Motor neuron (in vitro differentiated cells): ENCODE data around the gene CSF3R. TPM values are rescaled to one million over a fixed set of nuclear protein-coding genes. Genes with fewer than 3 reads are reported as not detected.

Source experiments
- ATAC-seq, 8 experiments: fragments of 200-7000 bp; cut with Tn5 transposase; replicated peaks in 6 of 8; 2 replicates each; pipeline ENCODE4 v1.8.0; 2021; ENCODE audit warnings: mild to moderate bottlenecking in 8 of 8, moderate library complexity in 8 of 8
- H3K27ac ChIP-seq, 2 donors: fragments of 250-450 bp; sonication (Bioruptor Pico); 2 replicates each; pipeline ENCODE4 v1.9.0; 2021; ENCODE audit warnings: antibody characterized with exemption in 2 of 2, mild to moderate bottlenecking in 2 of 2, moderate library complexity in 1 of 2
- H3K4me1 ChIP-seq, 2 donors: fragments of 250-450 bp; sonication (Bioruptor Pico); replicated peaks in 1 of 2; 2 replicates each; pipeline ENCODE4 v1.6.1; 2021; ENCODE audit warnings: antibody characterized with exemption in 2 of 2, mild to moderate bottlenecking in 2 of 2, moderate library complexity in 1 of 2
- H3K4me3 ChIP-seq, 5 donors: fragments of 250-450 bp; sonication (Bioruptor Pico); 2 replicates each; pipeline ENCODE4 v1.9.0; 2021; ENCODE audit warnings: antibody characterized with exemption in 5 of 5, mild to moderate bottlenecking in 5 of 5, moderate library complexity in 4 of 5
- WGBS, 10 experiments: fragments of 450-650 bp; shearing (Covaris generic); methylation state at CpG; one replicate each; pipeline ENCODE4 v1.0.0; 2022; 5-methylcytosine and 5-hydroxymethylcytosine counted together
- in situ Hi-C, 9 experiments: fragments of 400-800 bp; cut with MboI; loops; one replicate each; pipeline ENCODE4 v1.15.0; 2021; ENCODE audit warnings: low sequenced_read_pairs in 9 of 9, low pct_unique_long_range_greater_than_20kb in 2 of 9; ENCODE audit not compliant: unreplicated experiment in 9 of 9
- total RNA-seq, 8 experiments: library from RNA; unstranded; fragments of 300-600 nt; gene quantifications; 2 replicates each; pipeline versions ENCODE4 v1.2.3 to v1.2.4, GENCODE V29; 2022

Gene CSF3R
- 1 to 10 TPM in 4 of 8 experiments, under 1 TPM in 3, not detected in 1; 0.05 to 6.9 (median 1.7) TPM for total RNA-seq

- ATAC-seq: peak in 6 of 8 experiments; percentile 8 to 30 (median 16)
These were observed at the start of gene CSF3R for GRCh38 chr1:36482724-36483388. Gene CSF3R (minus strand): TSS chr1:36482913. CDS start chr1:36479496, 3,417 bp downstream.

GRCh38 chr1:36531833-36532232 lies 49.1 kb upstream of the CSF3R start:
- H3K4me3 ChIP-seq: no peak overlapping the region
- in situ Hi-C loops: no loop called here
- no peak for ATAC-seq
- WGBS, 10 experiments: 0 to 100% (median 22%) methylated on average over 1 to 3 of the region's 3 CpGs; no CpG with 5 or more reads in 1 of the 10 experiments
- H3K4me1 ChIP-seq: peaks cover 8 to 12% of the 10 kb centered on the region in 2 donors
- no peak overlapping the region for H3K27ac ChIP-seq

More at GRCh38 chr1:36482724-36483388, at the start of gene CSF3R:
- WGBS, 10 experiments: 60 to 100% (median 78%) methylated on average over 1 to 9 of the region's 13 CpGs; no CpG with 5 or more reads in 5 of the 10 experiments
- no peak within 1 kb of the TSS for H3K27ac ChIP-seq
- no peak within 1 kb of the TSS for H3K4me3 ChIP-seq
- peaks cover 6 to 23% of the 10 kb centered on the region in 2 donors for H3K4me1 ChIP-seq
- in situ Hi-C loops: no loop called here

GRCh38 chr1:36530791-36531190 lies 48.1 kb upstream of the CSF3R start:
- H3K4me1 ChIP-seq: peaks cover 8 to 12% of the 10 kb centered on the region in 2 donors
- peak in 1 of 8 experiments; percentile 11 for ATAC-seq
- 77 to 100% (median 91%) methylated on average over 1 to 4 of the region's 6 CpGs; no CpG with 5 or more reads in 6 of the 10 experiments for WGBS, 10 experiments
- no peak overlapping the region for H3K4me3 ChIP-seq
- in situ Hi-C loops: no loop called here
- H3K27ac ChIP-seq: no peak overlapping the region

- in situ Hi-C loops: no loop called here
- Histone ChIP-seq H3K4me3 (no peak overlapping the region), H3K4me1 (peaks cover 8 to 12% of the 10 kb centered on the region in 2 donors), H3K27ac (no peak overlapping the region)
- WGBS, 10 experiments: 69 to 86% methylated on average over 1 to 7 of the region's 7 CpGs; no CpG with 5 or more reads in 8 of the 10 experiments
- ATAC-seq: peak in 2 of 8 experiments; percentile 28 to 32
These were observed 47.5 kb upstream of the CSF3R start for GRCh38 chr1:36530261-36530660.

GRCh38 chr1:36529769-36530260 lies 47.1 kb upstream of the CSF3R start:
- 33 to 60% (median 49%) methylated on average over 1 to 3 of the region's 3 CpGs; no CpG with 5 or more reads in 6 of the 10 experiments for WGBS, 10 experiments
- Histone ChIP-seq H3K4me3 (no peak overlapping the region), H3K4me1 (peaks cover 8 to 12% of the 10 kb centered on the region in 2 donors), H3K27ac (no peak overlapping the region)
- in situ Hi-C loops: no loop called here
- ATAC-seq: peak in 2 of 8 experiments; percentile 15 to 26

GRCh38 chr1:36528361-36529349 lies 45.9 kb upstream of the CSF3R start:
- ATAC-seq: peak in 3 of 8 experiments; percentile 32 to 37 (median 34)
- H3K27ac ChIP-seq: no peak overlapping the region
- WGBS, 10 experiments: 0 to 100% (median 59%) methylated on average over 1 to 6 of the region's 7 CpGs; no CpG with 5 or more reads in 1 of the 10 experiments
- H3K4me3 ChIP-seq: no peak overlapping the region
- in situ Hi-C loops: no loop called here
- H3K4me1 ChIP-seq: peaks cover 14 to 22% of the 10 kb centered on the region in 2 donors

GRCh38 chr1:36525166-36525565 lies 42.5 kb upstream of the CSF3R start:
- H3K4me3 ChIP-seq: no peak overlapping the region
- no peak overlapping the region for H3K27ac ChIP-seq
- no peak for ATAC-seq
- in situ Hi-C loops: no loop called here
- H3K4me1 ChIP-seq: peaks cover 25 to 34% of the 10 kb centered on the region in 2 donors
- 60 to 100% (median 98%) methylated on average over 1 to 8 of the region's 10 CpGs; no CpG with 5 or more reads in 3 of the 10 experiments for WGBS, 10 experiments

GRCh38 chr1:36524359-36525062 lies 41.8 kb upstream of the CSF3R start:
- in situ Hi-C loops: loop anchor here in 1 of 9 experiments (25.0 kb wide), 1 partner anchor 1163 kb away; the partner anchor contains the start of gene CDCA8
- peaks cover 25 to 38% of the 10 kb centered on the region in 2 donors for H3K4me1 ChIP-seq
- no peak overlapping the region for H3K4me3 ChIP-seq
- 20 to 100% (median 85%) methylated on average over 1 to 13 of the region's 16 CpGs; no CpG with 5 or more reads in 1 of the 10 experiments for WGBS, 10 experiments
- no peak overlapping the region for H3K27ac ChIP-seq
- no peak for ATAC-seq

GRCh38 chr1:36523850-36524249 lies 41.1 kb upstream of the CSF3R start:
- 30 to 71% (median 49%) methylated on average over 2 to 15 of the region's 16 CpGs; no CpG with 5 or more reads in 2 of the 10 experiments for WGBS, 10 experiments
- peak in 3 of 8 experiments; percentile 11 to 42 (median 21) for ATAC-seq
- in situ Hi-C loops: loop anchor here in 1 of 9 experiments (25.0 kb wide), 1 partner anchor 1163 kb away; the partner anchor contains the start of gene CDCA8
- peaks cover 29 to 41% of the 10 kb centered on the region in 2 donors for H3K4me1 ChIP-seq
- H3K4me3 ChIP-seq: no peak overlapping the region
- H3K27ac ChIP-seq: no peak overlapping the region

- WGBS, 10 experiments: 10 to 96% (median 90%) methylated on average over 2 to 4 of the region's 4 CpGs; no CpG with 5 or more reads in 5 of the 10 experiments
These were observed 40.5 kb upstream of the CSF3R start for GRCh38 chr1:36523230-36523495.

GRCh38 chr1:36522461-36523229 lies 39.9 kb upstream of the CSF3R start:
- Histone ChIP-seq H3K27ac (no peak overlapping the region), H3K4me1 (peaks cover 24 to 36% of the 10 kb centered on the region in 2 donors), H3K4me3 (no peak overlapping the region)
- in situ Hi-C loops: loop anchor here in 1 of 9 experiments (25.0 kb wide), 1 partner anchor 1165 kb away; the partner anchor contains the start of gene CDCA8
- ATAC-seq: no peak
- WGBS, 10 experiments: 18 to 100% (median 86%) methylated on average over 1 to 10 of the region's 12 CpGs; no CpG with 5 or more reads in 1 of the 10 experiments

More at GRCh38 chr1:36523230-36523495, 40.5 kb upstream of the CSF3R start:
- H3K4me1 ChIP-seq: peaks cover 28 to 38% of the 10 kb centered on the region in 2 donors
- no peak for ATAC-seq
- no peak overlapping the region for H3K4me3 ChIP-seq
- H3K27ac ChIP-seq: no peak overlapping the region
- in situ Hi-C loops: loop anchor here in 1 of 9 experiments (25.0 kb wide), 1 partner anchor 1164 kb away; the partner anchor contains the start of gene CDCA8
